Panc1 (cell line): ENCODE measurements around the gene DNAH3. TPM values are rescaled to one million over a fixed set of nuclear protein-coding genes. Genes with fewer than 3 reads are reported as not detected.

Experiments used
- total RNA-seq: library from RNA; stranded (reverse); gene quantifications from one replicate; pipeline ENCODE4 v1.2.1, GENCODE V29; 2021; ENCODE audit not compliant: unreplicated experiment

Gene DNAH3
- total RNA-seq, 1 experiment from 2014 or later: 0.62 TPM

Other genes starting within 250 kb of the DNAH3 start
- 15.2 TPM for gene LDAF1, start 7.8 kb upstream of the DNAH3 start, total RNA-seq
- not detected for gene ZP2, start 60.7 kb upstream of the DNAH3 start, total RNA-seq
- gene ANKS4B, start 82.9 kb upstream of the DNAH3 start, total RNA-seq: not detected
- gene CRYM, start 127.4 kb upstream of the DNAH3 start, total RNA-seq: 0.41 TPM